GM12878 (cell line): ENCODE measurements around the gene TMC6. TPM values are rescaled to one million over a fixed set of nuclear protein-coding genes. Genes with fewer than 3 reads are reported as not detected.
A peak's percentile ranks its signal among the peaks of the same experiment; 100 is the strongest.

Experiments used
- ATF2 ChIP-seq: IDR thresholded peaks from 2 replicates; pipeline ENCODE4 v1.6.1; 2012; ENCODE audit warnings: low read length, inconsistent platforms
- CBFB ChIP-seq: IDR thresholded peaks from 2 replicates; pipeline ENCODE4 v1.6.1; 2016; ENCODE audit warnings: antibody characterized with exemption, low read depth
- CHD1 ChIP-seq: IDR thresholded peaks from 2 replicates; pipeline ENCODE4 v1.6.1; 2012; ENCODE audit warnings: low read depth, low read length, improper control_type of control experiment
- CREB1 ChIP-seq: IDR thresholded peaks from 2 replicates; pipeline ENCODE4 v1.6.1; 2012; ENCODE audit warnings: low read depth, mild to moderate bottlenecking, inconsistent platforms
- CREM ChIP-seq: IDR thresholded peaks from 2 replicates; pipeline ENCODE4 v1.6.1; 2014; ENCODE audit warnings: antibody characterized with exemption, low read depth
- HDGF ChIP-seq: fragments of 450-650 bp; IDR thresholded peaks from 2 replicates; pipeline ENCODE4 v1.6.1; 2016; ENCODE audit warnings: antibody characterized with exemption
- JUND ChIP-seq: IDR thresholded peaks from 2 replicates; pipeline ENCODE4 v1.6.1; 2012; ENCODE audit warnings: low read depth, mild to moderate bottlenecking, low read length, improper control_type of control experiment, moderate library complexity
- NFYB ChIP-seq: IDR thresholded peaks from 2 replicates; pipeline ENCODE4 v1.6.1; 2011; ENCODE audit warnings: low read depth, mild to moderate bottlenecking, low read length, improper control_type of control experiment, moderate library complexity; ENCODE audit not compliant: insufficient read depth
- NR2C1 ChIP-seq: fragments of 450-650 bp; IDR thresholded peaks from 2 replicates; pipeline ENCODE4 v1.6.1; 2017; ENCODE audit warnings: antibody characterized with exemption, mild to moderate bottlenecking, moderate library complexity
- PBX3 ChIP-seq: IDR thresholded peaks from 2 replicates; pipeline ENCODE4 v1.6.1; 2011; ENCODE audit warnings: mild to moderate bottlenecking, low read depth, low read length, moderate library complexity; ENCODE audit not compliant: insufficient replicate concordance
- RCOR1 ChIP-seq: conservative IDR thresholded peaks from 2 replicates; pipeline ENCODE4 v1.6.1; 2012; ENCODE audit warnings: low read depth, low read length, improper control_type of control experiment
- SIN3A ChIP-seq: IDR thresholded peaks from 2 replicates; pipeline ENCODE4 v1.6.1; 2012; ENCODE audit warnings: low read depth, low read length, improper control_type of control experiment
- SKIL ChIP-seq: fragments of 450-650 bp; IDR thresholded peaks from 2 replicates; pipeline ENCODE4 v1.6.1; 2017; ENCODE audit warnings: mild to moderate bottlenecking, low read depth, inconsistent platforms; ENCODE audit not compliant: poor library complexity, severe bottlenecking
- SUZ12 ChIP-seq: fragments of 200-600 bp; sonication (generic); IDR thresholded peaks from one replicate; pipeline ENCODE4 v1.6.1; 2018; ENCODE audit warnings: antibody characterized with exemption, mild to moderate bottlenecking; ENCODE audit not compliant: unreplicated experiment
- TCF3 ChIP-seq: IDR thresholded peaks from 2 replicates; pipeline ENCODE4 v1.6.1; 2012; ENCODE audit warnings: low read depth, mild to moderate bottlenecking, low read length, borderline replicate concordance; ENCODE audit not compliant: insufficient read depth
- YY1 ChIP-seq: IDR thresholded peaks from 2 replicates; pipeline ENCODE4 v1.6.1; 2011; ENCODE audit warnings: low read depth, mild to moderate bottlenecking, low read length
- ZBTB11 ChIP-seq: fragments of 450-650 bp; formaldehyde crosslinking; IDR thresholded peaks from 2 replicates; pipeline ENCODE4 v1.5.0; 2022; ENCODE audit warnings: mild to moderate bottlenecking, missing genetic modification characterization
- ZBTB4 ChIP-seq: fragments of 450-650 bp; formaldehyde crosslinking; IDR thresholded peaks from 2 replicates; pipeline ENCODE4 v1.4.0; 2022; ENCODE audit warnings: mild to moderate bottlenecking, moderate library complexity
- ZNF622 ChIP-seq: fragments of 450-650 bp; IDR thresholded peaks from 2 replicates; pipeline ENCODE4 v1.6.1; 2017; ENCODE audit warnings: mild to moderate bottlenecking, inconsistent platforms
- polyA plus RNA-seq, 11 experiments: library from polyadenylated mRNA; depleted of rRNA in 4 of 11; unstranded in 6 of 11; stranded (reverse) in 5 of 11; fragments of >200 nt; fragmentation: Nextera tagmentation in 4 of 11; fragmentation: Illumina TruSeq in 1 of 11; extraction: Ambion mirVana in 4 of 11; extraction: Trizol in 1 of 11; gene quantifications; 1 replicate in 1 of 11; 2 replicates in 10 of 11; pipeline versions ENCODE4 v1.2.1 to v1.2.3, GENCODE V29; 2011 to 2016; ENCODE audit warnings: inconsistent platforms in 2 of 11, missing spikeins in 2 of 11, low read depth in 1 of 11
- total RNA-seq, 4 experiments: library from RNA; depleted of rRNA in 3 of 4; stranded (reverse); fragments of >200 nt in 3 of 4; fragmentation: Illumina TruSeq in 1 of 4; extraction: Trizol in 1 of 4; gene quantifications; 2 replicates each; pipeline versions ENCODE4 v1.2.1 to v1.2.3, GENCODE V29; 2013 to 2021

TMC6 gene
- total and polyA plus RNA-seq, 10 of the 15 experiments (the other 5 are each of a cell fraction or from before 2014, with no cell fraction given) = 1.9 to 232 (median 60.6) TPM

- TF ChIP-seq TCF3 (no peak), JUND (no peak), CBFB (no peak), RCOR1 (no peak), CHD1 (no peak), HDGF (peak; percentile 67), CREM (peak; percentile 93), ATF2 (no peak; the same call in 1 of the 2 replicates), SKIL (peak; percentile 82), PBX3 (no peak), NFYB (no peak), ZBTB11 (no peak), CREB1 (peak; percentile 96), ZBTB4 (no peak), ZNF622 (no peak), YY1 (0 out of 2 replicates have a peak, but pooled peaks have one; percentile 57), SUZ12 (no peak), NR2C1 (peak; percentile 61), SIN3A (no peak)
Observed at GRCh38 chr17:78147315-78147998, 18.9 kb upstream of the TMC6 start (continued).
